ENCODE results near the gene LTK.

LTK gene

DNA sequence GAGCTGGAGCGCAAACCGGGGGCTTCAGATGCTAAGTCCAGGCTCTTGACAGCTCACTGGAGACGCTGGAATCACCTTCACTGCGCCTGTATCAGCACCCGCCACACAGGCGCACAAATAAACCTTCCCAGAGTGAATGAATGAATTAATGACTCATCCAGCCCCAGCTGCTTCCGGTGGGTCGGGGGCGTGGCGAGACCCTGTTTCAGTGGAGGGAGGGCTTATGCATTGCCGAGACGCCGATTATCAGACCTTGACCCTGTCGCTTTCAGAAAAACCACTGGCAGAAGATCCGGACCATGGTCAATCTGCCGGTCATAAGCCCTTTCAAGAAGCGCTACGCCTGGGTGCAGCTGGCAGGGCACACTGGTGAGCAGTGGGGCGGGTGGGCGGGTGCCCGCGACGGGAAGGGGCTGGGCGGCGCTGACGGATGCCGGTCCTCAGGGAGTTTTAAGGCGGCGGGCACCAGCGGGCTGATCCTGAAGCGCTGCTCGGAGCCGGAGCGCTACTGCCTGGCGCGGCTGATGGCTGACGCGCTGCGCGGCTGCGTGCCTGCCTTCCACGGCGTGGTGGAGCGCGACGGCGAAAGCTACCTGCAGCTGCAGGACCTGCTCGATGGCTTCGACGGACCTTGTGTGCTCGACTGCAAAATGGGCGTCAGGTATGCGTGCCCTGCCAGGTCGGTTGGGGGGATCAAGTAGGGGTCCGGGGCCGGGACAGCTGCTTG is 12.3 kb downstream of the LTK start:
- H3K4me3 ChIP-seq (ENCODE audit: low read depth, low read length) = peak overlapping the region; percentile 7; the same call in 1 of the 2 replicates
- DNase-seq (ENCODE audit: low read depth) = peak; percentile 53
- TF ChIP-seq, protein P1, sequence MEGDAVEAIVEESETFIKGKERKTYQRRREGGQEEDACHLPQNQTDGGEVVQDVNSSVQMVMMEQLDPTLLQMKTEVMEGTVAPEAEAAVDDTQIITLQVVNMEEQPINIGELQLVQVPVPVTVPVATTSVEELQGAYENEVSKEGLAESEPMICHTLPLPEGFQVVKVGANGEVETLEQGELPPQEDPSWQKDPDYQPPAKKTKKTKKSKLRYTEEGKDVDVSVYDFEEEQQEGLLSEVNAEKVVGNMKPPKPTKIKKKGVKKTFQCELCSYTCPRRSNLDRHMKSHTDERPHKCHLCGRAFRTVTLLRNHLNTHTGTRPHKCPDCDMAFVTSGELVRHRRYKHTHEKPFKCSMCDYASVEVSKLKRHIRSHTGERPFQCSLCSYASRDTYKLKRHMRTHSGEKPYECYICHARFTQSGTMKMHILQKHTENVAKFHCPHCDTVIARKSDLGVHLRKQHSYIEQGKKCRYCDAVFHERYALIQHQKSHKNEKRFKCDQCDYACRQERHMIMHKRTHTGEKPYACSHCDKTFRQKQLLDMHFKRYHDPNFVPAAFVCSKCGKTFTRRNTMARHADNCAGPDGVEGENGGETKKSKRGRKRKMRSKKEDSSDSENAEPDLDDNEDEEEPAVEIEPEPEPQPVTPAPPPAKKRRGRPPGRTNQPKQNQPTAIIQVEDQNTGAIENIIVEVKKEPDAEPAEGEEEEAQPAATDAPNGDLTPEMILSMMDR (IDR thresholded peaks at IDR 0.05; ENCODE audit: insufficient read depth, low read depth, low read length, missing control alignments) = no peak

DNA sequence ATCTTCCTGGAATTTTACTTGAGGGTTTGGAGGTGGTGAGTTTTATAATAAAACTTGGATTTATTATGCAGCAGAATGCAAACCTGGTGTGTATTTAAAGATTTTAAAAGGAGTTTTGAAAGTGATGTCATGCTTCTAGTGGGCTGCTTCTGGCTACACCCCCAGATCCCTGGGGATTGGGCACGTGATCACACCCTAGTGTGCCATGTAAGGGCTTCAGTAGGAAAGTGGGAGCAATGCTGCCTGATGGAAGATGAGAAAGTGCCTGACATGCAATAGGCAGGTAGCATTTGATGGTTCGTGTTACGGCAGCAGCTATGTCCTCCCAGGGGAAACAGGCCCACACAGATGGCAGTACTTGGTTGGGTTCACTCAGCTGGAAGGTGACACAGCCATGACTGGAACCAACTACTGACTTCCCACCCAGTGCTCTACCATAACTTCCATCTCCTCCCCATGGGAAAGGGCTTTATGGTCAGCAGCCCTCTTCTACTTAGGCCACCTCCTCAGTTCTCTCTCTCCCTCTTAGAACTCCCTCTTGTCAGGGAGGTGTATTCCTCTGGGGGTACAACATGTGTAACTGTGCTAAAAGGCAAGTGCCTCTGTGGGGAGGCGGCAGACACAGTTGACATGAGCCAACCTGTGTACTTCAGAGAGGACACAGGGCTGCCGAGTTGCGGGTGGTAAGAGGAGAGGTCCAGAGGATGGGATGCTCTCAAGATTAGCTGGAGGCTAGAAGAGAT is 14.3 kb downstream of the LTK start:
- H3K4me3 ChIP-seq (ENCODE audit: low read depth, low read length) = no peak overlapping the region
- no peak for DNase-seq (ENCODE audit: low read depth)
- TF ChIP-seq, protein P1 (IDR thresholded peaks at IDR 0.05; ENCODE audit: insufficient read depth, low read depth, low read length, missing control alignments) = no peak

DNA sequence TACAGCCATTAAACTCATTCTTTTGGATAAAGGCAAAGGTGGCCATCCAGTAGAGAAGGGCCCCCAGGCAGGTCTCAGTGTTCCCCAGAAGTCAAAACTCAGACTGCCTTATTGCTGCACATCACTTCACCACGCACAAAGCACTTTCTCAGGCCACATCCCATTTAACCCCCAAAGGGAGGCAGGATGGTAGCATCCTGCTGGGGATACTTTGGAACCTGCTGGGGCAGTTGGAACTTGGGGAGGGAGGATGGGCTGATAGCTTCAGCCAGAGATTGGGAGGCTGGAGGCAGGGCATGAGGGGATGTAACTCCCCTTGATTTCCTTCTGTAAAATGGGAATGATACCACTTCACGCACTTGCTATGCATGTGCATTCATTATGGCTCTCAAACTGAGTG is 15.0 kb downstream of the LTK start:
- no peak overlapping the region for H3K4me3 ChIP-seq (ENCODE audit: low read depth, low read length)
- TF ChIP-seq, protein P1 (IDR thresholded peaks at IDR 0.05; ENCODE audit: insufficient read depth, low read depth, low read length, missing control alignments) = no peak
- DNase-seq (ENCODE audit: low read depth) = no peak

DNA sequence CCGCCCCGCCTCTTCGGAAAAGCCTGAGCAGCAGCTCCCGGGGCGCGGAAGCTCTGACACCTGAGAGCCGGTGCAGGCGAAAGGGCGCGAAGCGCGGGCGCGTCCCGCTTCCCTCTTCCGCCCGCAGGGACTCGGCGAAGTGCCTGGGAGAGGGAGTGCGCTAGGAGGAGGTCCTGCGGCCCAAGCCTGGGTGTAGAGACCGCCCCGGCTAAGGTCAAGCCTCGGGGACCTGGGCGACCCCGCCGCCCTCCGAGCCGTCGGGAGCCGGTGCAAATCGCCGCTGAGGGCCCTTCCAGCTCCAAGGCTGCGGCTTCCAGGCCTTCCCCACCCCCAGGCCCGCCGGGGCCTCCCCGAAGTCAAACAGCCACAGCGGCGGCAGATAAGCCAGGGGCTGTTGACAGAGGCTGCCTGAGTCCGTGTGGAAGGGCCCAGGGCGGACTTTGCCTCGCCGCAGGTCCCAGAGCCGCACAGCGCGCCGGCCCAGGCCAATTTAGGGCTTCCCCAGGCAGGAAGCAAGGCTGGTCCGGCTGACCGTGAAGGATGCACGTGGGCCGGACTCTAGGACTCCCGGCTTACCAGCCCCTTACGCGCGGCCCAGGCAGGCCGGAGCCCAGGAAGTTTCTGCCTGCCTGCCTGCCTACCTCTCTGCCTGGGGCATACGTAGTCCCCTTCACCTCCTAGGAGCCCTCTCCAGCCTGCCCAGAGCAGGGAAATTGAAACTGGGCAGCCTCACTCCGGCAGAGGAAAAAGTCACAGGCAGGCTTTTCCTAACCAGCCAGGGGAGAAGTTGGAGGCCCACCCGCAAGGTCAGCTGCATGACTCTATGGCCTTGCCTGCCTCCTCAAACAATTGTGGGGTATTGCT is 17.7 kb downstream of the LTK start:
- TF ChIP-seq, protein P1 (IDR thresholded peaks at IDR 0.05; ENCODE audit: insufficient read depth, low read depth, low read length, missing control alignments) = no peak
- no peak for DNase-seq (ENCODE audit: low read depth)
- peak overlapping the region; percentile 4 for H3K4me3 ChIP-seq (ENCODE audit: low read depth, low read length)

DNA sequence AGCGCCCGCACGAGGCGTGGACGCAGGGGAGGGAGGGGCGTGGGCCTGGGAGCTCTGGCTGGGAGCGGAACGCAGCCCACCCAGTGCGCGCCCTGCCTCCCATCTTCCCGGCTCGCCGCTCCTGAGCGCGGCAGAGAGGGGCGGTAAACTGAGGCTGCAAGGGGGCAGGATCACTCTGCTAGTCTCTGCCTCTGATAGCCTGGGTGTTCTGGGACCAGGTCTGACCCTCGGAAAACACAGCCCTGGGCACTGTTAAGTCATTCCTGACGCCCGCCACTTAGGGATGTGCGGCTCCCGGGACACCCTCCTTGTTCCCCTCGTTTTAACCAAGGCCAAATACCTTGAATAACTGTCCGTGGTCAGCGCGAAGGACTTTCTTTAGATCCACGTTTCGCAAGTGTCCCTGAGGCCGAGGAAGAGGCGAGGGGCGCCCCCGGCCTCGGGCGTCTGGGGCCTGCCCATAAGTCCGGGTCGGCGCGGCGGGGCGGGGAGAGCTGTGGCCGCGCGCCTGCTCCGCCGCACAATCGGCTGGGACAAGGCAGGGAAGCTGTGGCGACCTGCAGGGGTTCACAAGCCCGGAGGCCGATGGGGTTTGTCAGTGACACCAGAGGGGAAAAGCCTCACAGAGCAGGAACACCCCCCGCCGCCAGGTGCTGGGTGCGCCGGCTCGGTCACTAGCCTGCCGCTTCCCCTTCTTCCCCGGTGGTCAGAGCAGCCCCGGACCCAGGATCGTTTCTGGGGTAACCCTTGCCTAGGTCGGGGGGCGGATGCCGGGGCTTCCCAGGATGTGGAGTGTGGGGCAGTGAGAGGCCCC is 18.5 kb downstream of the LTK start:
- TF ChIP-seq, protein P1 (IDR thresholded peaks at IDR 0.05; ENCODE audit: insufficient read depth, low read depth, low read length, missing control alignments) = no peak
- peak; percentile 45 for DNase-seq (ENCODE audit: low read depth)
- H3K4me3 ChIP-seq (ENCODE audit: low read depth, low read length) = peak overlapping the region; percentile 60
